ENCODE measurements around the gene WWC2.

WWC2 gene

GRCh38 chr4:183328832-183329231, 229.8 kb downstream of the WWC2 start:
- CTCF ChIA-PET, result no interaction called here
- TF ChIP-seq CTCF (conservative IDR thresholded peaks at IDR 0.05; ENCODE audit: low read depth), result no peak
- DNase-seq (ENCODE audit: low spot score), result no peak
- H3K27ac ChIP-seq, result no peak overlapping the region
- POLR2A ChIA-PET (ENCODE audit: low non-redundant PET), result no interaction called here

- ChIA-PET POLR2A (ENCODE audit: low non-redundant PET) (no interaction called here), CTCF (no interaction called here)
- DNase-seq (ENCODE audit: low spot score), result no peak
- TF ChIP-seq CTCF (conservative IDR thresholded peaks at IDR 0.05; ENCODE audit: low read depth), result no peak
- no peak overlapping the region for H3K27ac ChIP-seq
These were observed 230.2 kb downstream of the WWC2 start for GRCh38 chr4:183329244-183329643.

GRCh38 chr4:183329954-183330742, 231.1 kb downstream of the WWC2 start:
- ChIA-PET POLR2A (ENCODE audit: low non-redundant PET) (no interaction called here), CTCF (no interaction called here)
- no peak for DNase-seq (ENCODE audit: low spot score)
- TF ChIP-seq CTCF (conservative IDR thresholded peaks at IDR 0.05; ENCODE audit: low read depth), result no peak
- H3K27ac ChIP-seq, result no peak overlapping the region

GRCh38 chr4:183330841-183331240, 231.8 kb downstream of the WWC2 start:
- ChIA-PET POLR2A (ENCODE audit: low non-redundant PET) (no interaction called here), CTCF (interaction anchor here (0.6 kb wide), 1 partner anchor 74 kb away, joined by 3 read pairs; no protein-coding TSS in a partner anchor)
- no peak for TF ChIP-seq CTCF (conservative IDR thresholded peaks at IDR 0.05; ENCODE audit: low read depth)
- no peak overlapping the region for H3K27ac ChIP-seq
- no peak for DNase-seq (ENCODE audit: low spot score)

- no peak for DNase-seq (ENCODE audit: low spot score)
- ChIA-PET CTCF (no interaction called here), POLR2A (ENCODE audit: low non-redundant PET) (no interaction called here)
- TF ChIP-seq CTCF (conservative IDR thresholded peaks at IDR 0.05; ENCODE audit: low read depth), result no peak
- H3K27ac ChIP-seq, result no peak overlapping the region
These were observed 233.4 kb downstream of the WWC2 start for GRCh38 chr4:183332447-183332846.

GRCh38 chr4:183333202-183333601, 234.1 kb downstream of the WWC2 start:
- H3K27ac ChIP-seq, result no peak overlapping the region; the same call in 1 of the 2 replicates
- no peak for TF ChIP-seq CTCF (conservative IDR thresholded peaks at IDR 0.05; ENCODE audit: low read depth)
- POLR2A ChIA-PET (ENCODE audit: low non-redundant PET), result no interaction called here
- no peak for DNase-seq (ENCODE audit: low spot score)
- CTCF ChIA-PET, result no interaction called here
